Esophagus squamous epithelium (tissue), 5 donors: ENCODE data around the gene HUS1. TPM values are rescaled to one million over a fixed set of nuclear protein-coding genes. Genes with fewer than 3 reads are reported as not detected.

ENCODE experiments used
- DNase-seq: peaks from one replicate; lab custom pipeline; 2025; lab: John Stamatoyannopoulos, UW
- H3K27ac ChIP-seq, 4 donors: fragments of 200-600 bp; sonication (generic); one replicate each; pipeline ENCODE4 v1.5.1; 2016 to 2019; ENCODE audit warnings: mild to moderate bottlenecking in 1 of 4
- H3K27me3 ChIP-seq, 4 donors: fragments of 200-600 bp; sonication (generic); 1 replicate in 3 of 4; 2 replicates in 1 of 4; pipeline versions ENCODE4 v1.5.1 to v1.6.0; 2017 to 2021; ENCODE audit warnings: antibody characterized with exemption in 1 of 4
- H3K36me3 ChIP-seq, 3 donors: fragments of 200-600 bp; sonication (generic); one replicate each; pipeline ENCODE4 v1.5.1; 2016 to 2019
- H3K4me1 ChIP-seq, 3 donors: fragments of 200-600 bp; sonication (generic); one replicate each; pipeline ENCODE4 v1.5.1; 2017 to 2019
- H3K4me3 ChIP-seq, 4 donors: fragments of 200-600 bp; sonication (generic); 1 replicate in 3 of 4; 2 replicates in 1 of 4; pipeline ENCODE4 v1.5.1; 2016 to 2019; ENCODE audit warnings: mild to moderate bottlenecking in 2 of 4, moderate library complexity in 1 of 4
- H3K9me3 ChIP-seq, 3 donors: fragments of 200-600 bp; sonication (generic); one replicate each; pipeline ENCODE4 v1.5.1; 2016 to 2019
- POLR2A ChIP-seq, 4 donors: fragments of 450-650 bp; IDR thresholded peaks; one replicate each; pipeline ENCODE4 v1.6.1; 2017; ENCODE audit warnings: antibody characterized with exemption in 4 of 4, mild to moderate bottlenecking in 4 of 4, moderate library complexity in 3 of 4
- WGBS, 2 donors: methylation state at CpG; one replicate each; pipeline ENCODE4 v1.1.5; 2018; 5-methylcytosine and 5-hydroxymethylcytosine counted together
- intact Hi-C: fragments of 100-400 bp; cut with DNase I; formaldehyde crosslinking; loops from one replicate; pipeline ENCODE4 v1.15.0; 2022
- total RNA-seq, 4 donors: library from RNA; depleted of rRNA; stranded (reverse); fragments of >200 nt; gene quantifications; one replicate each; pipeline ENCODE4 v1.1.0, GENCODE V29; 2016
- TF ChIP-seq, protein P1 (sequence below), 6 experiments: fragments of 450-650 bp in 4 of 6; fragments of 200-600 bp in 2 of 6; sonication (generic) in 2 of 6; IDR thresholded peaks; one replicate each; pipeline ENCODE4 v1.5.1; 2016 to 2019; ENCODE audit warnings: antibody characterized with exemption in 6 of 6, mild to moderate bottlenecking in 4 of 6, moderate library complexity in 4 of 6
- donor health status: DM: yes; HTN: yes; CAD: no.

Gene HUS1
- total RNA-seq, 4 donors from 2014 or later: 15.2 to 31.6 (median 24.0) TPM

- WGBS, 2 donors: 52 to 60% methylated on average over 5 of the region's 5 CpGs
- Histone ChIP-seq H3K4me1 (peaks cover 4 to 18% (median 10%) of the 10 kb centered on the region in 3 donors), H3K27ac (peak overlapping the region; percentile 6 to 68 (median 50)), H3K4me3 (no peak overlapping the region), H3K27me3 (no peaks in the 10 kb centered on the region), H3K36me3 (peaks cover 21 to 84% (median 56%) of the 10 kb centered on the region in 3 donors), H3K9me3 (no peaks in the 10 kb centered on the region)
- no peak for DNase-seq
- TF ChIP-seq, protein P1, sequence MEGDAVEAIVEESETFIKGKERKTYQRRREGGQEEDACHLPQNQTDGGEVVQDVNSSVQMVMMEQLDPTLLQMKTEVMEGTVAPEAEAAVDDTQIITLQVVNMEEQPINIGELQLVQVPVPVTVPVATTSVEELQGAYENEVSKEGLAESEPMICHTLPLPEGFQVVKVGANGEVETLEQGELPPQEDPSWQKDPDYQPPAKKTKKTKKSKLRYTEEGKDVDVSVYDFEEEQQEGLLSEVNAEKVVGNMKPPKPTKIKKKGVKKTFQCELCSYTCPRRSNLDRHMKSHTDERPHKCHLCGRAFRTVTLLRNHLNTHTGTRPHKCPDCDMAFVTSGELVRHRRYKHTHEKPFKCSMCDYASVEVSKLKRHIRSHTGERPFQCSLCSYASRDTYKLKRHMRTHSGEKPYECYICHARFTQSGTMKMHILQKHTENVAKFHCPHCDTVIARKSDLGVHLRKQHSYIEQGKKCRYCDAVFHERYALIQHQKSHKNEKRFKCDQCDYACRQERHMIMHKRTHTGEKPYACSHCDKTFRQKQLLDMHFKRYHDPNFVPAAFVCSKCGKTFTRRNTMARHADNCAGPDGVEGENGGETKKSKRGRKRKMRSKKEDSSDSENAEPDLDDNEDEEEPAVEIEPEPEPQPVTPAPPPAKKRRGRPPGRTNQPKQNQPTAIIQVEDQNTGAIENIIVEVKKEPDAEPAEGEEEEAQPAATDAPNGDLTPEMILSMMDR (IDR thresholded peaks at IDR 0.05): peak; percentile 67 to 83 (median 73)
- no peak for TF ChIP-seq POLR2A (IDR thresholded peaks at IDR 0.05)
- intact Hi-C loops: no loop called here
Observed at GRCh38 chr7:47968847-47969774, 10.3 kb downstream of the HUS1 start.

- Histone ChIP-seq H3K4me3 (no peak overlapping the region), H3K27ac (no peak overlapping the region), H3K4me1 (peaks cover 4 to 18% (median 10%) of the 10 kb centered on the region in 3 donors), H3K9me3 (no peaks in the 10 kb centered on the region), H3K36me3 (peaks cover 21 to 84% (median 52%) of the 10 kb centered on the region in 3 donors), H3K27me3 (no peaks in the 10 kb centered on the region)
- no peak for TF ChIP-seq POLR2A (IDR thresholded peaks at IDR 0.05)
- TF ChIP-seq, protein P1 (IDR thresholded peaks at IDR 0.05): no peak
- DNase-seq: no peak
- intact Hi-C loops: no loop called here
- 88 to 93% methylated on average over 2 of the region's 2 CpGs for WGBS, 2 donors
Observed at GRCh38 chr7:47967708-47968107, 11.7 kb downstream of the HUS1 start.

- Histone ChIP-seq H3K4me1 (peaks cover 4 to 18% (median 10%) of the 10 kb centered on the region in 3 donors), H3K36me3 (peaks cover 21 to 84% (median 49%) of the 10 kb centered on the region in 3 donors), H3K9me3 (no peaks in the 10 kb centered on the region), H3K27ac (no peak overlapping the region), H3K4me3 (no peak overlapping the region), H3K27me3 (no peaks in the 10 kb centered on the region)
- no peak for DNase-seq
- TF ChIP-seq, protein P1 (IDR thresholded peaks at IDR 0.05): no peak
- intact Hi-C loops: no loop called here
- WGBS, 2 donors: 92% methylated on average over 3 to 5 of the region's 5 CpGs
Observed at GRCh38 chr7:47967123-47967522, 12.3 kb downstream of the HUS1 start.

GRCh38 chr7:47965456-47965855 lies 14.0 kb downstream of the HUS1 start:
- H3K36me3 ChIP-seq: peaks cover 21 to 89% (median 57%) of the 10 kb centered on the region in 3 donors
- intact Hi-C loops: no loop called here

More at GRCh38 chr7:47965456-47965855, 14.0 kb downstream of the HUS1 start:
- WGBS, 2 donors: no CpG with 5 or more reads among the region's 5 CpGs
- Histone ChIP-seq H3K9me3 (no peaks in the 10 kb centered on the region), H3K27ac (no peak overlapping the region), H3K4me3 (no peak overlapping the region), H3K27me3 (no peaks in the 10 kb centered on the region), H3K4me1 (peaks cover 4 to 14% (median 5%) of the 10 kb centered on the region in 3 donors)
- DNase-seq: no peak
- TF ChIP-seq, protein P1 (IDR thresholded peaks at IDR 0.05): no peak
- no peak for TF ChIP-seq POLR2A (IDR thresholded peaks at IDR 0.05)
